ENCODE results near the gene KRT78. TPM values are rescaled to one million over a fixed set of nuclear protein-coding genes. Genes with fewer than 3 reads are reported as not detected.

KRT78 gene
- total and polyA plus RNA-seq, 4 donors = 0.06 TPM; not detected in 3

DNA sequence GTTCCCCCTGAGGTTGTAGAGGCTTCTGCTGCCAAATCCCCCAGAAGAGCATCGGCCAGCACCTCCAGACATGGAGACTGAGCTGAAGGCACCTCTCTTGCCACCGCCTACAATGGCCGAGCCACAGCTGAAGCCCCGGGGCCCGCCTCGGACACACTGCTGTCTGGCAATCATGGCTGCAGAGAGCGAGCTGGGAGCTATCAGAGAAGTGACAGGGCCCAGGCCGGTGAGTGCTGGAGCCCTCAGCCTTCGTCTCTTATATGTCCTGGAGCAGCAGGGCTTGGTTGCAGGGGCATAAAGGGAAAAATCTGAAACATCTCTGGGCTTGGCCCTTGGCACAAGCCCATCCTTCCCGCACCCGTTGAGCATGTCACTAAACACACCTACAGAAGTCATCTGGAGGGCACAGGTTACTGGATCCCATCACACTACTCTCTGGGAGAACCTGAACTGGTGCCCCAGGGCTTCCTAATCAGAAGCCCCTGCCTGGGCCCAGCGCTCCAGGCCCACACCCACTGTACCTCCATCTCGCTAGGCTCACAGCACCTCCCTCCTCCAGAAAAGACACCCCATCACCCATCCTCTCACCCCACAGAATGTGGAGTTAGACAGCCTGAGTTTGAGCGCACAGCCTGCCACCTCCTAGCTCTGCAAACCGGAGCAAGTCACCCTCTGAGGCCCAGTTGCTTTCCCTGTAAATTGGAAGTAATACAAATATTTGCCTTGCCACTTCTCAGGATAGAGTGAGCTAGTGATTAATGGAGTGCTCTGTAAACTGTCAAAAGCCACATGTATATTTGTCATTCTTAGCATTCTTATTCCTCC is 34.7 kb downstream of the KRT78 start, which contains the start of gene KRT4:
Gene KRT4, minus strand, starts transcription at position 232 of the 825 bp plus-strand sequence. Its CDS starts 58 bp downstream, at position 174.
- Histone ChIP-seq H3K9ac (ENCODE audit: low read depth in 1 of 2, low read length in 2 of 2) (no peak within 1 kb of the TSS), H3K4me3 (ENCODE audit: low read depth in 1 of 3, low read length in 3 of 3) (no peak within 1 kb of the TSS), H3K9me3 (ENCODE audit: control insufficient read depth in 4 of 4, low read length in 3 of 4) (no peaks in the 10 kb centered on the region), H3K27me3 (ENCODE audit: control insufficient read depth in 4 of 4, insufficient read depth in 4 of 4, low read length in 3 of 4) (peaks cover 0 to 3% (median 0%) of the 10 kb centered on the region in 4 donors), H3K4me1 (ENCODE audit: control insufficient read depth in 4 of 4, insufficient read depth in 4 of 4, low read length in 3 of 4) (no peaks in the 10 kb centered on the region), H3K27ac (ENCODE audit: low read depth in 1 of 2, low read length in 2 of 2) (no peak within 1 kb of the TSS), H3K36me3 (ENCODE audit: control insufficient read depth in 4 of 4, insufficient read depth in 3 of 4, low read depth in 1 of 4, low read length in 3 of 4) (no peaks in the 10 kb centered on the region)
- DNase-seq (ENCODE audit: low spot score) = no peak
- TF ChIP-seq HNF4A (conservative IDR thresholded peaks at IDR 0.05) (no peak), YY1 (IDR thresholded peaks at IDR 0.05) (no peak), RXRA (IDR thresholded peaks at IDR 0.05) (no peak), JUND (IDR thresholded peaks at IDR 0.05) (no peak), TAF1 (conservative IDR thresholded peaks at IDR 0.05) (no peak), GABPA (IDR thresholded peaks at IDR 0.05 in 1 of 2, conservative IDR thresholded peaks at IDR 0.05 in 1 of 2) (no peak), SP1 (IDR thresholded peaks at IDR 0.05) (no peak), NR2F2 (IDR thresholded peaks at IDR 0.05) (no peak), RAD21 (IDR thresholded peaks at IDR 0.05) (no peak), HNF4G (IDR thresholded peaks at IDR 0.05) (no peak), EGR1 (IDR thresholded peaks at IDR 0.05; ENCODE audit: low read depth in 2 of 2) (no peak), FOXA2 (IDR thresholded peaks at IDR 0.05) (no peak), FOXA1 (IDR thresholded peaks at IDR 0.05) (no peak)
- TF ChIP-seq, protein P1, sequence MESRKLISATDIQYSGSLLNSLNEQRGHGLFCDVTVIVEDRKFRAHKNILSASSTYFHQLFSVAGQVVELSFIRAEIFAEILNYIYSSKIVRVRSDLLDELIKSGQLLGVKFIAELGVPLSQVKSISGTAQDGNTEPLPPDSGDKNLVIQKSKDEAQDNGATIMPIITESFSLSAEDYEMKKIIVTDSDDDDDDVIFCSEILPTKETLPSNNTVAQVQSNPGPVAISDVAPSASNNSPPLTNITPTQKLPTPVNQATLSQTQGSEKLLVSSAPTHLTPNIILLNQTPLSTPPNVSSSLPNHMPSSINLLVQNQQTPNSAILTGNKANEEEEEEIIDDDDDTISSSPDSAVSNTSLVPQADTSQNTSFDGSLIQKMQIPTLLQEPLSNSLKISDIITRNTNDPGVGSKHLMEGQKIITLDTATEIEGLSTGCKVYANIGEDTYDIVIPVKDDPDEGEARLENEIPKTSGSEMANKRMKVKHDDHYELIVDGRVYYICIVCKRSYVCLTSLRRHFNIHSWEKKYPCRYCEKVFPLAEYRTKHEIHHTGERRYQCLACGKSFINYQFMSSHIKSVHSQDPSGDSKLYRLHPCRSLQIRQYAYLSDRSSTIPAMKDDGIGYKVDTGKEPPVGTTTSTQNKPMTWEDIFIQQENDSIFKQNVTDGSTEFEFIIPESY (IDR thresholded peaks at IDR 0.05) = no peak
- TF ChIP-seq, protein P2, sequence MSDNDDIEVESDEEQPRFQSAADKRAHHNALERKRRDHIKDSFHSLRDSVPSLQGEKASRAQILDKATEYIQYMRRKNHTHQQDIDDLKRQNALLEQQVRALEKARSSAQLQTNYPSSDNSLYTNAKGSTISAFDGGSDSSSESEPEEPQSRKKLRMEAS (IDR thresholded peaks at IDR 0.05) = no peak
- TF ChIP-seq, protein P3, sequence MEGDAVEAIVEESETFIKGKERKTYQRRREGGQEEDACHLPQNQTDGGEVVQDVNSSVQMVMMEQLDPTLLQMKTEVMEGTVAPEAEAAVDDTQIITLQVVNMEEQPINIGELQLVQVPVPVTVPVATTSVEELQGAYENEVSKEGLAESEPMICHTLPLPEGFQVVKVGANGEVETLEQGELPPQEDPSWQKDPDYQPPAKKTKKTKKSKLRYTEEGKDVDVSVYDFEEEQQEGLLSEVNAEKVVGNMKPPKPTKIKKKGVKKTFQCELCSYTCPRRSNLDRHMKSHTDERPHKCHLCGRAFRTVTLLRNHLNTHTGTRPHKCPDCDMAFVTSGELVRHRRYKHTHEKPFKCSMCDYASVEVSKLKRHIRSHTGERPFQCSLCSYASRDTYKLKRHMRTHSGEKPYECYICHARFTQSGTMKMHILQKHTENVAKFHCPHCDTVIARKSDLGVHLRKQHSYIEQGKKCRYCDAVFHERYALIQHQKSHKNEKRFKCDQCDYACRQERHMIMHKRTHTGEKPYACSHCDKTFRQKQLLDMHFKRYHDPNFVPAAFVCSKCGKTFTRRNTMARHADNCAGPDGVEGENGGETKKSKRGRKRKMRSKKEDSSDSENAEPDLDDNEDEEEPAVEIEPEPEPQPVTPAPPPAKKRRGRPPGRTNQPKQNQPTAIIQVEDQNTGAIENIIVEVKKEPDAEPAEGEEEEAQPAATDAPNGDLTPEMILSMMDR (IDR thresholded peaks at IDR 0.05; ENCODE audit: low read depth, low read length, missing input control) = no peak
- TF ChIP-seq, protein P4, sequence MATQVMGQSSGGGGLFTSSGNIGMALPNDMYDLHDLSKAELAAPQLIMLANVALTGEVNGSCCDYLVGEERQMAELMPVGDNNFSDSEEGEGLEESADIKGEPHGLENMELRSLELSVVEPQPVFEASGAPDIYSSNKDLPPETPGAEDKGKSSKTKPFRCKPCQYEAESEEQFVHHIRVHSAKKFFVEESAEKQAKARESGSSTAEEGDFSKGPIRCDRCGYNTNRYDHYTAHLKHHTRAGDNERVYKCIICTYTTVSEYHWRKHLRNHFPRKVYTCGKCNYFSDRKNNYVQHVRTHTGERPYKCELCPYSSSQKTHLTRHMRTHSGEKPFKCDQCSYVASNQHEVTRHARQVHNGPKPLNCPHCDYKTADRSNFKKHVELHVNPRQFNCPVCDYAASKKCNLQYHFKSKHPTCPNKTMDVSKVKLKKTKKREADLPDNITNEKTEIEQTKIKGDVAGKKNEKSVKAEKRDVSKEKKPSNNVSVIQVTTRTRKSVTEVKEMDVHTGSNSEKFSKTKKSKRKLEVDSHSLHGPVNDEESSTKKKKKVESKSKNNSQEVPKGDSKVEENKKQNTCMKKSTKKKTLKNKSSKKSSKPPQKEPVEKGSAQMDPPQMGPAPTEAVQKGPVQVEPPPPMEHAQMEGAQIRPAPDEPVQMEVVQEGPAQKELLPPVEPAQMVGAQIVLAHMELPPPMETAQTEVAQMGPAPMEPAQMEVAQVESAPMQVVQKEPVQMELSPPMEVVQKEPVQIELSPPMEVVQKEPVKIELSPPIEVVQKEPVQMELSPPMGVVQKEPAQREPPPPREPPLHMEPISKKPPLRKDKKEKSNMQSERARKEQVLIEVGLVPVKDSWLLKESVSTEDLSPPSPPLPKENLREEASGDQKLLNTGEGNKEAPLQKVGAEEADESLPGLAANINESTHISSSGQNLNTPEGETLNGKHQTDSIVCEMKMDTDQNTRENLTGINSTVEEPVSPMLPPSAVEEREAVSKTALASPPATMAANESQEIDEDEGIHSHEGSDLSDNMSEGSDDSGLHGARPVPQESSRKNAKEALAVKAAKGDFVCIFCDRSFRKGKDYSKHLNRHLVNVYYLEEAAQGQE (IDR thresholded peaks at IDR 0.05) = no peak
- TF ChIP-seq, protein P5, sequence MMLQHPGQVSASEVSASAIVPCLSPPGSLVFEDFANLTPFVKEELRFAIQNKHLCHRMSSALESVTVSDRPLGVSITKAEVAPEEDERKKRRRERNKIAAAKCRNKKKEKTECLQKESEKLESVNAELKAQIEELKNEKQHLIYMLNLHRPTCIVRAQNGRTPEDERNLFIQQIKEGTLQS (IDR thresholded peaks at IDR 0.05) = no peak
- 78% methylated on average over 15 of the region's 15 CpGs for WGBS
